Mesenchymal stem cell (in vitro differentiated cells and primary cell): ENCODE data around the gene KCNK17.

Experiments used
- DNase-seq: peaks from one replicate; pipeline ENCODE4 v3.0.0-alpha.2; 2013
- H2AFZ ChIP-seq: one replicate; pipeline ENCODE4 v1.6.1; 2013; ENCODE audit warnings: low read depth, mild to moderate bottlenecking, control low read depth, inconsistent platforms, low read length, moderate library complexity
- H2AK5ac ChIP-seq: 2 replicates; pipeline ENCODE4 v1.6.1; 2013; ENCODE audit warnings: low read length, moderate library complexity, mild to moderate bottlenecking, inconsistent platforms; ENCODE audit not compliant: severe bottlenecking
- H2BK120ac ChIP-seq: one replicate; pipeline ENCODE4 v1.6.1; 2013; ENCODE audit warnings: low read depth, mild to moderate bottlenecking, inconsistent platforms, low read length, moderate library complexity
- H2BK12ac ChIP-seq, 2 experiments: one replicate each; pipeline ENCODE4 v1.6.1; 2013; ENCODE audit warnings: inconsistent platforms in 2 of 2, low read length in 2 of 2, mild to moderate bottlenecking in 2 of 2, moderate library complexity in 2 of 2, control low read depth in 1 of 2
- H2BK15ac ChIP-seq: one replicate; pipeline ENCODE4 v1.6.1; 2013; ENCODE audit warnings: mild to moderate bottlenecking, low read depth, inconsistent platforms; ENCODE audit not compliant: poor library complexity, severe bottlenecking
- H2BK5ac ChIP-seq: 2 replicates; pipeline ENCODE4 v1.6.1; 2013; ENCODE audit warnings: low read depth, mild to moderate bottlenecking, low read length, control low read depth, inconsistent platforms; ENCODE audit not compliant: poor library complexity, severe bottlenecking
- H3K14ac ChIP-seq, 2 experiments: one replicate each; pipeline ENCODE4 v1.6.1; 2013; ENCODE audit warnings: inconsistent platforms in 2 of 2, low read length in 2 of 2, control low read depth in 1 of 2, mild to moderate bottlenecking in 1 of 2, moderate library complexity in 1 of 2
- H3K18ac ChIP-seq, 2 experiments: one replicate each; pipeline ENCODE4 v1.6.1; 2013; ENCODE audit warnings: inconsistent platforms in 2 of 2, low read length in 2 of 2, control low read depth in 1 of 2, low read depth in 1 of 2, mild to moderate bottlenecking in 1 of 2
- H3K23ac ChIP-seq, 2 experiments: one replicate each; pipeline ENCODE4 v1.6.1; 2013; ENCODE audit warnings: inconsistent platforms in 2 of 2, low read length in 2 of 2, mild to moderate bottlenecking in 2 of 2, moderate library complexity in 2 of 2, control low read depth in 1 of 2
- H3K27ac ChIP-seq: 2 replicates; pipeline ENCODE4 v1.5.1; 2013; ENCODE audit warnings: mild to moderate bottlenecking, moderate library complexity, low read length, control low read depth, inconsistent platforms; ENCODE audit not compliant: poor library complexity, severe bottlenecking
- H3K27me3 ChIP-seq, 2 experiments: 2 replicates each; pipeline versions ENCODE4 v1.6.1 to v1.7.0; 2013; ENCODE audit warnings: low read length in 2 of 2, mild to moderate bottlenecking in 2 of 2, moderate library complexity in 2 of 2, control low read depth in 1 of 2, inconsistent platforms in 1 of 2; ENCODE audit not compliant: control insufficient read depth in 1 of 2, insufficient read depth in 1 of 2
- H3K36me3 ChIP-seq, 2 experiments: 2 replicates each; pipeline versions ENCODE4 v1.6.1 to v1.7.0; 2013; ENCODE audit warnings: low read length in 2 of 2, control low read depth in 1 of 2, inconsistent platforms in 1 of 2, low read depth in 1 of 2, mild to moderate bottlenecking in 1 of 2; ENCODE audit not compliant: insufficient read depth in 2 of 2, control insufficient read depth in 1 of 2
- H3K4ac ChIP-seq, 2 experiments: one replicate each; pipeline ENCODE4 v1.6.1; 2013; ENCODE audit warnings: inconsistent platforms in 2 of 2, low read length in 2 of 2, mild to moderate bottlenecking in 2 of 2, moderate library complexity in 2 of 2, control low read depth in 1 of 2, low read depth in 1 of 2
- H3K4me1 ChIP-seq: 2 replicates; pipeline ENCODE4 v1.6.1; 2013; ENCODE audit warnings: low read depth, low read length, control low read depth; ENCODE audit not compliant: control insufficient read depth, insufficient read depth
- H3K4me2 ChIP-seq: 2 replicates; pipeline ENCODE4 v1.6.1; 2013; ENCODE audit warnings: low read length, mild to moderate bottlenecking, inconsistent platforms; ENCODE audit not compliant: poor library complexity, severe bottlenecking
- H3K4me3 ChIP-seq, 2 experiments: 2 replicates each; pipeline versions ENCODE4 v1.5.1 to v1.7.0; 2013; ENCODE audit warnings: low read length in 2 of 2, mild to moderate bottlenecking in 2 of 2, control low read depth in 1 of 2, low read depth in 1 of 2; ENCODE audit not compliant: insufficient read depth in 1 of 2
- H3K79me1 ChIP-seq: replicated peaks from 2 replicates; pipeline ENCODE4 v1.6.1; 2013; ENCODE audit warnings: mild to moderate bottlenecking, control low read depth, low read length, inconsistent platforms; ENCODE audit not compliant: poor library complexity, severe bottlenecking
- H3K9ac ChIP-seq: 2 replicates; pipeline ENCODE4 v1.7.0; 2013; ENCODE audit warnings: mild to moderate bottlenecking, low read length, moderate library complexity
- H3K9me3 ChIP-seq: 2 replicates; pipeline ENCODE4 v1.7.0; 2013; ENCODE audit warnings: mild to moderate bottlenecking, low read length; ENCODE audit not compliant: control insufficient read depth
- H4K8ac ChIP-seq: one replicate; pipeline ENCODE4 v1.6.1; 2013; ENCODE audit warnings: inconsistent platforms, mild to moderate bottlenecking, low read length, moderate library complexity
- H4K91ac ChIP-seq: one replicate; pipeline ENCODE4 v1.6.1; 2013; ENCODE audit warnings: mild to moderate bottlenecking, low read length, inconsistent platforms
- WGBS: methylation state at CpG from one replicate; pipeline ENCODE4 v1.1.7; 2013; ENCODE audit warnings: mixed read lengths; 5-methylcytosine and 5-hydroxymethylcytosine counted together

Gene KCNK17

DNA sequence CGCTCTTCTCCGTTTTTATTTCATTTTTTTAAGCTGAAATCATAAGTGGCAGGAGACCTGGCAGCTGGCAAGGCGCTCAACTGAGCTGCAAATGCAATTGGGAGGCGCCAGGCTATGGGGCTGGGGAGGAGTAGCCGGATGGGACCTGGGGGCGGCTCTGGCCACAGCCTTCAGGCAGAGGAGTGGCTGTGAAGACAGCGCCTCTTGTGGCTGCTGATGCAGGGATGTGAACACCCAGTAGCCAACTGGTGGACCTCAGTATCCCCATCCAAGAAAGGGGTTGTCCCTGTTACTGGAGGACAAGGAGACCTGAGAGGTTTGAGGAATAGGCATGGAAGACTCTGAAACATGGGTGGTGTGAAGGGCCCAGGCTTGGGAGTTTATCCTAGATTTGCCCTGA is 12.6 kb downstream of the KCNK17 start:
- Histone ChIP-seq H2BK120ac (no peak overlapping the region), H3K4me2 (no peak overlapping the region), H2BK15ac (no peak overlapping the region), H3K9ac (no peak overlapping the region), H4K91ac (no peak overlapping the region), H2AFZ (no peak overlapping the region), H3K4me3 (no peak overlapping the region), H3K4me1 (peaks cover 2% of the 10 kb centered on the region), H3K23ac (no peak overlapping the region), H3K14ac (no peak overlapping the region), H4K8ac (no peak overlapping the region), H3K27me3 (peaks cover 14 to 16% of the 10 kb centered on the region in 2 experiments), H3K4ac (no peak overlapping the region), H3K36me3 (no peaks in the 10 kb centered on the region), H2AK5ac (no peak overlapping the region), H3K18ac (no peak overlapping the region), H3K79me1 (no peaks in the 10 kb centered on the region), H2BK5ac (no peak overlapping the region), H3K9me3 (no peaks in the 10 kb centered on the region), H3K27ac (no peak overlapping the region), H2BK12ac (no peak overlapping the region)
- 51% methylated on average over 7 of the region's 7 CpGs for WGBS
- no peak for DNase-seq

DNA sequence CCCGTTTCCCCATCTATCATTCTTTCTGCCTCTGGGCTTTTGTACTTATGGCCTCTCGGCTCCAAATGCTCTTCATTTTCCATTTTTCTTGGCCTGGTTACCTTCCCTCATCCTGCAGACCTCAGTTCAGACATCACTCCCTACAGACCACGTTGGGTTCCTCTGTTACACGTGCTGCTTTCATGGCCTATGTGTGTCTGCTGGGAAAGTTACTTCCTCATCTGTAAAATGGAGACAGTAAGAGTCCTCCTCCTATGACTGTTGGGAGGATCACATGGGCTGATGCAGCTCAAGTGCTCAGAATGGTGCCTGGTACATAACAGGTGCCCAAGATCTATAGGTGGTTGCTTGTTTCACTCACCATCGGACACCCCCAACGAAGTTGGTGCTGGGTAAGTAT is 13.5 kb downstream of the KCNK17 start:
- no peak overlapping the region for H3K14ac ChIP-seq
- no peak overlapping the region for H3K4me3 ChIP-seq
- no peaks in the 10 kb centered on the region for H3K9me3 ChIP-seq
- H3K27me3 ChIP-seq, result peaks cover 9 to 16% of the 10 kb centered on the region in 2 experiments
- no peak for DNase-seq
- H3K9ac ChIP-seq, result no peak overlapping the region
- no peak overlapping the region for H2BK5ac ChIP-seq
- no peak overlapping the region for H3K27ac ChIP-seq
- no peak overlapping the region for H2AFZ ChIP-seq
- no peak overlapping the region for H2BK12ac ChIP-seq
- no peak overlapping the region for H4K8ac ChIP-seq
- H3K18ac ChIP-seq, result no peak overlapping the region
- H4K91ac ChIP-seq, result no peak overlapping the region
- 85% methylated on average over 6 of the region's 6 CpGs for WGBS
- H2AK5ac ChIP-seq, result no peak overlapping the region
- H3K4me2 ChIP-seq, result no peak overlapping the region
- no peak overlapping the region for H2BK15ac ChIP-seq
- H3K23ac ChIP-seq, result no peak overlapping the region
- H3K4me1 ChIP-seq, result peaks cover 2% of the 10 kb centered on the region
- no peaks in the 10 kb centered on the region for H3K36me3 ChIP-seq
- H3K79me1 ChIP-seq, result no peaks in the 10 kb centered on the region
- H2BK120ac ChIP-seq, result no peak overlapping the region
- H3K4ac ChIP-seq, result no peak overlapping the region

DNA sequence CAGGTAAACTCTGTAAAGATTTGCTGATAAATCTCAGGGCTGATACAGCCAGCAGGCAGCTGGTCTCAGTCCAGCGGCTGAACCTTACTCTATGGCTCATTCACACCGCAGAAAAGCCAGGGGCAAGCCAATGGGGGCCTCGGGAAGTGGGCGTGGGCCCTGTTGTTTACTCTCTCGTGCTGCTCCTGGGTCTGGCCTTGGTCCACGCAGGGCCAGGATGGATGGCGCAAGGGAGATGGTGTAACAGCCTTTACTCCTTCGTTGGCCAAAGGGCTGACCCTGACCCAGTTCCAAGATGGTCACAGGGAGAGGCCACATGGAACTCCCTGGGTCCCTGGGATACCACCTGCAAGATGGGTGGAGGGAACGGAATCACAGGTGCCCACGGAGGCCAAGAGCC is 16.2 kb downstream of the KCNK17 start:
- Histone ChIP-seq H3K4me2 (no peak overlapping the region), H2BK15ac (no peak overlapping the region)

DNA sequence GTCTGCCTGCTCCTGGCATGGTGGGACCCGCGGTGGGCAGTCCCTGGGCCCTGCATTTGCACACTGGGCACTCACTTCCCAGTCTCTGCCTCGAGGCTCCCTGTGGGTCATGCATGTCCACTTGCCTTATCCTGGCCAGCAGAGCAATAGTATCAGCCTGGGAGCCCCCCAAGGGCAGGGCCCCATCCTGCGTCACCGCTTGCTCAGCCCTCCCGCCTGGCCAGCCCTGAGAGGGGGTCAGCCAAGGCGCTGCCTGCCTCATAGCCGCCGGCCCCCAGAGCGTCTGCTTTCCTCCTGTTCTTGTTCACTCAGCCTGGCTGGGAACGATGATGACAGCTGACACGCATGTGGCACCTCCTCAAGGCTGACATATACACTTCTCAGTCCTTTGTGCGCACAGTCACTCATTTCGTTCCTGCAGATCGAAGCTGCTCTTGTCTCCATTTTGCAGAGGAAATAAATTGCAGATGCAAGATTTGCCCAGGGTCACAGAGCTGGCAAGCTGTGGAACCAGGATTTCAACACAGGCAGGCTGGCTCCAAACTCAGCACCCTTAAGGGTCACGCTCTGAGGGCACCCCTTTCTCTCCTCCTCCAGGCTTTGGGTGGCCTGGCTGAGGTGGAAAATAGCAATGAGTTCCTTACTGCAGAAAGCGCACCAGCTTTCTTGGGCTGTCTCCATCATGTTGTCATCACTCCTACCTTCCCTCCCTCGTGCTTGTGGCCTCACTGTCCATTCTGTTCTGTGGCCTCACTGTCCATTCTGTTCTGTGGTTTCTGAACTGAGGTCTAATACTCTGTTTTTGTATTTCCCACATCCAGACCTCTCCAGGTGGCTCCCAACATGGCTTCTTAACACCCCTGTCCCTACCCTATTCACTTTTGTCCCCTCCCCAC is 17.2 kb downstream of the KCNK17 start:
- Histone ChIP-seq H4K91ac (no peak overlapping the region), H4K8ac (no peak overlapping the region), H3K4me1 (no peaks in the 10 kb centered on the region), H2BK15ac (no peak overlapping the region), H3K9ac (peak overlapping the region; percentile 66), H3K18ac (no peak overlapping the region), H2BK12ac (no peak overlapping the region), H3K4me2 (no peak overlapping the region), H3K4me3 (peak overlapping the region in 1 of 2 experiments; percentile 25), H3K27me3 (peaks cover 0 to 20% of the 10 kb centered on the region in 2 experiments), H3K14ac (no peak overlapping the region), H2BK5ac (no peak overlapping the region), H2AK5ac (no peak overlapping the region), H3K36me3 (no peaks in the 10 kb centered on the region), H3K79me1 (no peaks in the 10 kb centered on the region), H3K4ac (no peak overlapping the region), H2AFZ (no peak overlapping the region), H2BK120ac (no peak overlapping the region), H3K27ac (no peak overlapping the region), H3K9me3 (no peaks in the 10 kb centered on the region), H3K23ac (peak overlapping the region in 1 of 2 experiments; percentile 52)
- no peak for DNase-seq
- 80% methylated on average over 18 of the region's 18 CpGs for WGBS

More for the DNA sequence above, 16.2 kb downstream of the KCNK17 start:
- H3K4me3 ChIP-seq, result no peak overlapping the region
- H3K23ac ChIP-seq, result no peak overlapping the region
- no peak overlapping the region for H3K18ac ChIP-seq
- peaks cover 0 to 15% of the 10 kb centered on the region in 2 experiments for H3K27me3 ChIP-seq
- peaks cover 1% of the 10 kb centered on the region for H3K4me1 ChIP-seq
- H2BK12ac ChIP-seq, result no peak overlapping the region
- H3K9me3 ChIP-seq, result no peaks in the 10 kb centered on the region
- no peak for DNase-seq
- H4K8ac ChIP-seq, result no peak overlapping the region
- H2BK120ac ChIP-seq, result no peak overlapping the region
- H3K27ac ChIP-seq, result no peak overlapping the region
- H3K9ac ChIP-seq, result no peak overlapping the region
- H2AFZ ChIP-seq, result no peak overlapping the region
- no peak overlapping the region for H4K91ac ChIP-seq
- no peak overlapping the region for H3K4ac ChIP-seq
- 71% methylated on average over 10 of the region's 10 CpGs for WGBS
- H3K79me1 ChIP-seq, result no peaks in the 10 kb centered on the region
- no peak overlapping the region for H3K14ac ChIP-seq
- H2AK5ac ChIP-seq, result no peak overlapping the region
- no peak overlapping the region for H2BK5ac ChIP-seq
- H3K36me3 ChIP-seq, result no peaks in the 10 kb centered on the region
